Measurements from ENCODE around the gene SYF2.

GRCh38 chr1:25247024-25247828, 14.9 kb upstream of the SYF2 start, which contains the start of gene RSRP1:
- TF ChIP-seq EZH2phosphoT487 (IDR thresholded peaks at IDR 0.05; ENCODE audit: borderline replicate concordance, low read length) (no peak), EZH2 (IDR thresholded peaks at IDR 0.05; ENCODE audit: low read length, unreplicated experiment) (no peak)
- TF ChIP-seq, protein P1, sequence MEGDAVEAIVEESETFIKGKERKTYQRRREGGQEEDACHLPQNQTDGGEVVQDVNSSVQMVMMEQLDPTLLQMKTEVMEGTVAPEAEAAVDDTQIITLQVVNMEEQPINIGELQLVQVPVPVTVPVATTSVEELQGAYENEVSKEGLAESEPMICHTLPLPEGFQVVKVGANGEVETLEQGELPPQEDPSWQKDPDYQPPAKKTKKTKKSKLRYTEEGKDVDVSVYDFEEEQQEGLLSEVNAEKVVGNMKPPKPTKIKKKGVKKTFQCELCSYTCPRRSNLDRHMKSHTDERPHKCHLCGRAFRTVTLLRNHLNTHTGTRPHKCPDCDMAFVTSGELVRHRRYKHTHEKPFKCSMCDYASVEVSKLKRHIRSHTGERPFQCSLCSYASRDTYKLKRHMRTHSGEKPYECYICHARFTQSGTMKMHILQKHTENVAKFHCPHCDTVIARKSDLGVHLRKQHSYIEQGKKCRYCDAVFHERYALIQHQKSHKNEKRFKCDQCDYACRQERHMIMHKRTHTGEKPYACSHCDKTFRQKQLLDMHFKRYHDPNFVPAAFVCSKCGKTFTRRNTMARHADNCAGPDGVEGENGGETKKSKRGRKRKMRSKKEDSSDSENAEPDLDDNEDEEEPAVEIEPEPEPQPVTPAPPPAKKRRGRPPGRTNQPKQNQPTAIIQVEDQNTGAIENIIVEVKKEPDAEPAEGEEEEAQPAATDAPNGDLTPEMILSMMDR (conservative IDR thresholded peaks at IDR 0.05; ENCODE audit: low read depth, low read length), result no peak
